ENCODE results near the gene ZNF827.

DNA sequence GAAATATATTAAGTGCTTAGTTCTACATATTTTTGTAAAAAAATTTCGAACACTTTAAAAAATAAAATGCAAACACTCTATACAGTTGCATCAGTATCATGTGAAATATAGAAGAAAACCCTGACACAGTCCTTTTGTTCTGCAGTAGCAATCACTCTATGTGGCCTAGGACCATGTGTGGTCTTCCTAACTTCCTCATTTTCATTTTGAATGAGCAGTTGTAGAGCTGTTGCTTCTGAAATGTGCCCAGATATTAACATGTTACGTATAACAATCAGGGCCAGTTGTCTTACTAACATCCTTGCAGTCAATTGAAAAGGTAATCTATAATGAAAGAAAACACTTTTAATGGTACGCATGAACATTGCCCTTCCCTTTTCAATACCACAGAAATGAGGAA, 107.9 kb downstream of the ZNF827 start:
- TF ChIP-seq, protein P1, sequence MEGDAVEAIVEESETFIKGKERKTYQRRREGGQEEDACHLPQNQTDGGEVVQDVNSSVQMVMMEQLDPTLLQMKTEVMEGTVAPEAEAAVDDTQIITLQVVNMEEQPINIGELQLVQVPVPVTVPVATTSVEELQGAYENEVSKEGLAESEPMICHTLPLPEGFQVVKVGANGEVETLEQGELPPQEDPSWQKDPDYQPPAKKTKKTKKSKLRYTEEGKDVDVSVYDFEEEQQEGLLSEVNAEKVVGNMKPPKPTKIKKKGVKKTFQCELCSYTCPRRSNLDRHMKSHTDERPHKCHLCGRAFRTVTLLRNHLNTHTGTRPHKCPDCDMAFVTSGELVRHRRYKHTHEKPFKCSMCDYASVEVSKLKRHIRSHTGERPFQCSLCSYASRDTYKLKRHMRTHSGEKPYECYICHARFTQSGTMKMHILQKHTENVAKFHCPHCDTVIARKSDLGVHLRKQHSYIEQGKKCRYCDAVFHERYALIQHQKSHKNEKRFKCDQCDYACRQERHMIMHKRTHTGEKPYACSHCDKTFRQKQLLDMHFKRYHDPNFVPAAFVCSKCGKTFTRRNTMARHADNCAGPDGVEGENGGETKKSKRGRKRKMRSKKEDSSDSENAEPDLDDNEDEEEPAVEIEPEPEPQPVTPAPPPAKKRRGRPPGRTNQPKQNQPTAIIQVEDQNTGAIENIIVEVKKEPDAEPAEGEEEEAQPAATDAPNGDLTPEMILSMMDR (IDR thresholded peaks at IDR 0.05): no peak
- no peak for TF ChIP-seq POLR2A (IDR thresholded peaks at IDR 0.05)
